Measurements from ENCODE around the gene SERINC2. TPM values are rescaled to one million over a fixed set of nuclear protein-coding genes. Genes with fewer than 3 reads are reported as not detected.

The SERINC2 gene
- total and polyA plus RNA-seq, 2 of the 8 experiments (the other 6 are each of a cell fraction or from before 2014, with no cell fraction given) = 31.4 to 60.0 TPM

DNA sequence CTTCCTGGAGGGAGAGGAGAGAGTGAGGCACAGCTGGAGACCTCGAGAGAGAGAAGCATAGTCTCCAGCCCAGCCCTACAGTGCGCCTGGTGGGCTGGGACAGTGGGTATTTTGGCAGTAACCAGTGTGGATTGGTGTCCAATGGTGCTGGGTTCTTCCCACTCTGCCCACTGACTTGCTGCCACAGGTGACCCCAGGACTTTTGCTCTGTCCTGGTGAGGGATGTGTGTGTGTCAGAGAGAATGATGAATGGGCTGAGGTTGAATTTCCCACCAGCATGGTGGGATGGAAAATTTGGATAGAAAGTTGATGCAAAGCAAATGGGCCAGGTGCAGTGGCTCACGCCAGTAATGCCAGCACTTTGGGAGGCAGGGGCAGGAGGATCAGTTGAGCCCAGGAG lies 26.3 kb downstream of the SERINC2 start (continued):
- TF ChIP-seq, protein P1, sequence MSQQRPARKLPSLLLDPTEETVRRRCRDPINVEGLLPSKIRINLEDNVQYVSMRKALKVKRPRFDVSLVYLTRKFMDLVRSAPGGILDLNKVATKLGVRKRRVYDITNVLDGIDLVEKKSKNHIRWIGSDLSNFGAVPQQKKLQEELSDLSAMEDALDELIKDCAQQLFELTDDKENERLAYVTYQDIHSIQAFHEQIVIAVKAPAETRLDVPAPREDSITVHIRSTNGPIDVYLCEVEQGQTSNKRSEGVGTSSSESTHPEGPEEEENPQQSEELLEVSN (IDR thresholded peaks at IDR 0.05) = no peak
- TF ChIP-seq NRF1 (IDR thresholded peaks at IDR 0.05; ENCODE audit: low read depth, low read length) (no peak), CEBPB (IDR thresholded peaks at IDR 0.05; ENCODE audit: low read depth, low read length) (no peak), CREB1 (IDR thresholded peaks at IDR 0.05) (no peak)
